Vagina (tissue), 2 donors: ENCODE results near the gene CFAP45. TPM values are rescaled to one million over a fixed set of nuclear protein-coding genes. Genes with fewer than 3 reads are reported as not detected.

Experiments
- DNase-seq, 2 donors: peaks; one replicate each; pipeline ENCODE4 v3.0.0-alpha.2; 2017; ENCODE audit errors: extremely low spot score in 2 of 2
- H3K27ac ChIP-seq: fragments of 200-600 bp; sonication (generic); one replicate; pipeline ENCODE4 v1.5.1; 2019
- H3K27me3 ChIP-seq: fragments of 200-600 bp; sonication (generic); one replicate; pipeline ENCODE4 v1.5.1; 2019
- H3K36me3 ChIP-seq, 2 donors: fragments of 200-600 bp; sonication (generic); one replicate each; pipeline ENCODE4 v1.5.1; 2017 to 2019
- H3K4me1 ChIP-seq: fragments of 200-600 bp; sonication (generic); one replicate; pipeline ENCODE4 v1.5.1; 2019
- H3K4me3 ChIP-seq, 2 donors: fragments of 200-600 bp; sonication (generic); 1 replicate in 1 of 2; 2 replicates in 1 of 2; pipeline ENCODE4 v1.5.1; 2016 to 2019
- H3K9me3 ChIP-seq: fragments of 200-600 bp; sonication (generic); one replicate; pipeline ENCODE4 v1.5.1; 2019
- POLR2A ChIP-seq, 2 donors: fragments of 450-650 bp; IDR thresholded peaks; one replicate each; pipeline ENCODE4 v1.6.1; 2017; ENCODE audit warnings: antibody characterized with exemption in 2 of 2, mild to moderate bottlenecking in 2 of 2, moderate library complexity in 2 of 2
- POLR2AphosphoS5 ChIP-seq, 2 donors: sonication (generic); formaldehyde crosslinking; IDR thresholded peaks; one replicate each; pipeline ENCODE4 v1.9.0; 2017; ENCODE audit warnings: antibody characterized with exemption in 2 of 2, mild to moderate bottlenecking in 2 of 2, low read depth in 1 of 2; ENCODE audit not compliant: insufficient read depth in 1 of 2
- intact Hi-C: fragments of 100-400 bp; cut with DNase I; formaldehyde crosslinking; loops from one replicate; pipeline ENCODE4 v1.15.1; 2023
- total RNA-seq: library from RNA; depleted of rRNA; stranded (reverse); fragments of >200 nt; gene quantifications from one replicate; pipeline ENCODE4 v1.2.3, GENCODE V29; 2016
- TF ChIP-seq, protein P1 (sequence below), 3 experiments: fragments of 450-650 bp in 2 of 3; fragments of 200-600 bp in 1 of 3; sonication (generic) in 1 of 3; IDR thresholded peaks; one replicate each; pipeline ENCODE4 v1.5.1; 2017 to 2019; ENCODE audit warnings: antibody characterized with exemption in 3 of 3, mild to moderate bottlenecking in 2 of 3, moderate library complexity in 2 of 3

CFAP45 gene
- total RNA-seq, 1 donor from 2014 or later: not detected

DNA sequence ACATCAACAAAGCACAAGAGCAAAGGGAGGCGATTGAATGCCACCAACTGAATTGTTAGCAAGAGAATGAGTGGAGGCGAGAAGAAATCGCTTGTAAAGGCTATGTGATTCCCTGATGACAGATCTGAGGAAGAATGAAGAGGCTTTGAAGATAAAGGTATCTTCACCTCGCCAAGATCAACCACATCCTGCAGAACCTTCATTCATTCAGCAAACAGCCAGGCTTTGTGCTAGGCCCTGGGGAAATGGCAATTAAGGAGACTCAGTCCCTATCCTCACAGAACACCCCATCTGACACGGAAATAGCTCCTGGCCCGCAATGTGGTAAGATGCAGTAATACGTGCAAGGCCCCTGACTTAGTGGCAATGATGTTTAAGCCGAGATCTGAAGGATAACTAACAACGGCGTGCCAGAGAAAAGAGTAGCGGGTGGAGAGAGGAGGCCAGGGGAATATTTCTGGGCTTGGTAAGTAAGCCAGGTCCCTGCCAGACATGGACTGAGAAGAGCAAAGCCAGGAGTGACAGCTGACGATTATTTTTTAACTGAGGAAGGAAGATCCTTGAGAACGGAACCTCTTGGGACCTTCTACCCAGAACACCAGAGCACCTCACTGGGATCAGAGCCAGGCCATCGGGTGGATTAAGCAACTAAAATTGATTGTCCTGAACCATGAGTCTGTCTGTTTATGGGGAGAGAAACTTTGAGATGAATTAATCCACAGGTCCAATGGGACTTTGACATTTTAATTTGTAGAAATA, 32.9 kb downstream of the CFAP45 start:
- no peak for DNase-seq
- Histone ChIP-seq H3K9me3 (no peaks in the 10 kb centered on the region), H3K27ac (peak overlapping the region; percentile 22), H3K27me3 (no peaks in the 10 kb centered on the region), H3K36me3 (no peaks in the 10 kb centered on the region), H3K4me3 (no peak overlapping the region), H3K4me1 (peaks cover 36% of the 10 kb centered on the region)
- TF ChIP-seq POLR2AphosphoS5 (IDR thresholded peaks at IDR 0.05; ENCODE audit: insufficient read depth in 1 of 2, low read depth in 1 of 2) (no peak), POLR2A (IDR thresholded peaks at IDR 0.05) (no peak)
- intact Hi-C loops: no loop called here

DNA sequence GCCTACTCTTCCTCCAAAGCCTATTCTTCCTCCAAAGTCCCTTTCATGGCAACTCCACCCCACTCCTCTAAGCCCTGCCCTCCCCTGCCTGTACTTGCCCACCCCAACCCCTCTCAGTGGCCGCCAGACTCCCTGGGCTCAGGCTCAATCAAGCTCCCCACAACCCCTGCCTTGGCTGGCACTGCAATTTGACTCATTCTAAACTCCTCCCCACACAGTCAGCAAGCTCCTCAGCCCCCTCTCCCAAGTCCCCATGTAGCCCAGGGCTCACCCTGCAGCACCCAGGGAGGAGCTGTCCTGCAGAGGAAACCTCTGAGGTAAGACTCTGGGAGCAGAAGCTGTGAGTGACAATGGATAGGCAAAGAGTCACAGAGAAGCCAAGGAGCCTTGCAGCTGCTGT, 33.9 kb downstream of the CFAP45 start:
- no peak for TF ChIP-seq POLR2A (IDR thresholded peaks at IDR 0.05)
- TF ChIP-seq, protein P1, sequence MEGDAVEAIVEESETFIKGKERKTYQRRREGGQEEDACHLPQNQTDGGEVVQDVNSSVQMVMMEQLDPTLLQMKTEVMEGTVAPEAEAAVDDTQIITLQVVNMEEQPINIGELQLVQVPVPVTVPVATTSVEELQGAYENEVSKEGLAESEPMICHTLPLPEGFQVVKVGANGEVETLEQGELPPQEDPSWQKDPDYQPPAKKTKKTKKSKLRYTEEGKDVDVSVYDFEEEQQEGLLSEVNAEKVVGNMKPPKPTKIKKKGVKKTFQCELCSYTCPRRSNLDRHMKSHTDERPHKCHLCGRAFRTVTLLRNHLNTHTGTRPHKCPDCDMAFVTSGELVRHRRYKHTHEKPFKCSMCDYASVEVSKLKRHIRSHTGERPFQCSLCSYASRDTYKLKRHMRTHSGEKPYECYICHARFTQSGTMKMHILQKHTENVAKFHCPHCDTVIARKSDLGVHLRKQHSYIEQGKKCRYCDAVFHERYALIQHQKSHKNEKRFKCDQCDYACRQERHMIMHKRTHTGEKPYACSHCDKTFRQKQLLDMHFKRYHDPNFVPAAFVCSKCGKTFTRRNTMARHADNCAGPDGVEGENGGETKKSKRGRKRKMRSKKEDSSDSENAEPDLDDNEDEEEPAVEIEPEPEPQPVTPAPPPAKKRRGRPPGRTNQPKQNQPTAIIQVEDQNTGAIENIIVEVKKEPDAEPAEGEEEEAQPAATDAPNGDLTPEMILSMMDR (IDR thresholded peaks at IDR 0.05): no peak
- TF ChIP-seq POLR2AphosphoS5 (IDR thresholded peaks at IDR 0.05; ENCODE audit: insufficient read depth in 1 of 2, low read depth in 1 of 2): no peak
- Histone ChIP-seq H3K9me3 (no peaks in the 10 kb centered on the region), H3K4me1 (peaks cover 46% of the 10 kb centered on the region), H3K4me3 (no peak overlapping the region), H3K27me3 (no peaks in the 10 kb centered on the region), H3K36me3 (no peaks in the 10 kb centered on the region), H3K27ac (no peak overlapping the region)
- DNase-seq: no peak
- intact Hi-C loops: no loop called here

DNA sequence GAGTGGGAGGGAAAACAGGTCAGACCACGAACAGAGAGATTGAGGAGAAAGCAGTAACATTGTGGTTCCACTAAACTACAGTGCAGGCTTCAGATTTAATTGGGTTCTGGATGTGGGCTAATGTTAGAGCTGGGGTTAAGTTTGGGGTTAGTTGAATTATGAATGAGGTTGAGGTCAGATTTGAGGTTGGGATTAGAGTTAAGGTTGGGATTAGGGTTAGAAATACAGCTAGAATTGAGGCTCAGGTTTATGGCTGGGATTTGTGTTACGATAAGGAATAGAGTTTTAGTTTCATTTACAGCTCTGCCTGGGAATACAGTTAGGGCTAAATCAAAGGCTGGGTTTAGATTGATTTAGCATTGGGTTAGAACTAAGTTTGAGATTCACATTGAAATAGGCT, 35.7 kb downstream of the CFAP45 start:
- H3K4me1 ChIP-seq: peaks cover 60% of the 10 kb centered on the region
- no peak for DNase-seq
- intact Hi-C loops: no loop called here
- TF ChIP-seq POLR2A (IDR thresholded peaks at IDR 0.05): no peak
- TF ChIP-seq, protein P1 (IDR thresholded peaks at IDR 0.05): no peak
- TF ChIP-seq POLR2AphosphoS5 (IDR thresholded peaks at IDR 0.05; ENCODE audit: insufficient read depth in 1 of 2, low read depth in 1 of 2): no peak
- H3K9me3 ChIP-seq: no peaks in the 10 kb centered on the region
- no peak overlapping the region for H3K4me3 ChIP-seq
- H3K27me3 ChIP-seq: no peaks in the 10 kb centered on the region
- H3K36me3 ChIP-seq: no peaks in the 10 kb centered on the region
- no peak overlapping the region for H3K27ac ChIP-seq

DNA sequence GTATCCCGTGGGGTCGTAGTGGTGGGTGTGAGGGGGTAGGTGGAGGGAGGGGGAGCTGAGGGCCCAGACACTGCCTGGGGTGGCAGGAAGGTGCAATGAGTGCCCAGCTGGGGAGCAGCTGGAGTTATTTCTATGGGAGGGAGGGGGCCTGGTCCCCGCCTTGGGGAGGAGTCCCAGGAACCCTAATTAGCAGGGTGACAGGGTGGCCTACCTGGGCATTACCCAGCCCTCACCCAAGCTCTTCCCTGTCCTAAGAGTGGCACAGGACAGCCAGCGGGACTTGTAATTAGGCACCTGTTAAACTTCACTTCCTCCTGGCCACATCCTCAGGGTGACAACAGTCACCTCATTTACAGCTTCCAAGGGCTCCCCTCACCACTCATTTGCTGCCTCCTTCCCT, 37.4 kb downstream of the CFAP45 start, which contains the start of gene VSIG8:
Gene VSIG8, minus strand, starts transcription at position 101 of the 400 bp plus-strand sequence. CDS start 136 bp downstream, outside the sequence.
- DNase-seq: no peak
- Histone ChIP-seq H3K4me3 (no peak within 1 kb of the TSS), H3K27ac (no peak within 1 kb of the TSS), H3K4me1 (peaks cover 50% of the 10 kb centered on the region), H3K9me3 (no peaks in the 10 kb centered on the region), H3K36me3 (no peaks in the 10 kb centered on the region), H3K27me3 (no peaks in the 10 kb centered on the region)
- TF ChIP-seq, protein P1 (IDR thresholded peaks at IDR 0.05): no peak
- no peak for TF ChIP-seq POLR2AphosphoS5 (IDR thresholded peaks at IDR 0.05; ENCODE audit: insufficient read depth in 1 of 2, low read depth in 1 of 2)
- TF ChIP-seq POLR2A (IDR thresholded peaks at IDR 0.05): no peak
- intact Hi-C loops: no loop called here

DNA sequence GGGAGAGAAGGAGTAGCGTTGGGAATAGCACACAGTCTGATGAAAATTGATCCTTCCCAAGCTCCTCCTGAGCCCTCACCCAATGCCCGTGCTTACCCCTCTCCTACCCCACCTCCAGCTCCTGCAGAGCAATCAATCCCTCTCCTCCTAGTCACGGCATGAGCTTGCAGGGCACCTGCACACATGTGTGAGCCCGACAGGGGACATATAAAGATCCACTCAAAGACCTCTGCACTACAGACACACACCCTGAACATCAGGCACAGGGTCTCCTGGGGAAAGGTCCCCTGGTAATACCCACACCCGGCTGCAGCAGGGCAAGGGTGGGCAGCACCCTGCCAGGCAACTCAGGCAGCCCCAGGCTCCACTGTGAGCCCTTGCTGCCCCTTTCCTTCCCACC, 37.9 kb downstream of the CFAP45 start:
- no peak for DNase-seq
- Histone ChIP-seq H3K27ac (no peak overlapping the region), H3K9me3 (no peaks in the 10 kb centered on the region), H3K4me3 (no peak overlapping the region), H3K4me1 (peaks cover 45% of the 10 kb centered on the region), H3K27me3 (no peaks in the 10 kb centered on the region), H3K36me3 (no peaks in the 10 kb centered on the region)
- intact Hi-C loops: no loop called here
- TF ChIP-seq, protein P1 (IDR thresholded peaks at IDR 0.05): no peak
- no peak for TF ChIP-seq POLR2A (IDR thresholded peaks at IDR 0.05)
- no peak for TF ChIP-seq POLR2AphosphoS5 (IDR thresholded peaks at IDR 0.05; ENCODE audit: insufficient read depth in 1 of 2, low read depth in 1 of 2)
